Kidney capillary endothelial cell (primary cell): ENCODE measurements around the gene IKZF5.

Source experiments
- DNase-seq: peaks from one replicate; pipeline ENCODE4 v3.0.0-alpha.2; 2018; ENCODE audit warnings: low spot score

IKZF5 gene

GRCh38 chr10:123014772-123015171, 6.2 kb upstream of the IKZF5 start:
- DNase-seq, result no peak

GRCh38 chr10:123013456-123014419, 5.1 kb upstream of the IKZF5 start:
- DNase-seq, result no peak

DNA sequence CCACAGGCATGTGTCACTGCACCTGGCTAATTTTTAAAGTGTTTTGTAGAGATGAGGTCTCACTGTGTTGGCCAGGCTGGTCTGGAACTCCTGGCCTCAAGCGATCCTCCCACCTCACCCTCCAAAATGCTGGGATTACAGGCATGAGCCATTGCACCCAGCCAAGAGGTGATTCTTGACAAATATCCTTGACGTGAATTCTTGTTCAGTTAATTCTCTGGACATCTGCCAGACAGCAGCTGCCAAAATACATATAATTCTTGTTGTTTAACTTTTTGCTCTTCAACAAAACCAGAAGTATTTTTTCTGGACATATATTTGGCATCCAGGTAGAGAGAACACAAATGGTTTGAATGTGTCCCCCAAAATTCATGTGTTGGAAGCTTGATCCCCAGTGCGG, 3.4 kb upstream of the IKZF5 start:
- DNase-seq, result no peak

- DNase-seq, result no peak
Observed at GRCh38 chr10:123009105-123009820, 668 bp upstream of the IKZF5 start.

GRCh38 chr10:123007558-123008354, 839 bp downstream of the IKZF5 start:
- peak; percentile 45 for DNase-seq

DNA sequence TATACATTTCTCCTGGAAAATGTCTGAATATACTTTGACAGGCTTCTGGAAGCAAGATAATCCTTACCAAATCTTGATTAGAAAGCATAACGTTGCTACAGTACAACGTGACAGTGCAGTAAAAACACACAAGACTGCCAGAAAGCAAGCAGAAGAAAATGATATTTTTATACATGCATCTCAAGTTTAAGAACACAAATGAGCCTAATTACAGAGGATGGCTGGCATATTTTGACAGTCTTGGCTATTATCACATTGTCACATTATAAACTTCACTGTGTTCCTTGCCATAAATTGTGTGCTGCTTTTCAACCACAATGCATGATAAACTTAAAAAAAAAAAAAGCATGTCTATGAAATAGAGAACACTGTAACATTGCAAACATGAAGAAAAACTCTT, 4.3 kb downstream of the IKZF5 start:
- DNase-seq, result no peak

DNA sequence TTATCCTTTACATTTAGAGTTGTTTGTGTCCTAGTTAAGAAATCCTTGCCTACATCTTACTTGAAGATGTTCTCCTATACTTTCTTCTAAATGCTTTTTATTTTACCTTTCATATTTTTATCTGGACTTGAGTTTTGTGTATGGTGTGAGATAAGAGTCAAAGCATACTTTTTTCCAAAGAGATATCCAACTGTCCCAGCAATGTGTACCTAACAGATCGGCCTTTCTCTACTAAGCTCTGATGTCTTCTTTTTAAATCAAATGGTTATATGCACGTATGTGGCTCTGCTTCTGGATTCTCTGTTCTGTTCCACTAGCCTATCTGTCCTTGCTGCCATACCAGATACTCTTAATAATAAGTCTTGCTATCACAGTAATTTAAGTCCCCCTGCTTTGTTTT, 7.2 kb downstream of the IKZF5 start:
- no peak for DNase-seq

GRCh38 chr10:123000155-123000554, 8.4 kb downstream of the IKZF5 start:
- DNase-seq, result no peak

- DNase-seq, result no peak
Observed at GRCh38 chr10:122999347-122999746, 9.2 kb downstream of the IKZF5 start.

GRCh38 chr10:122998934-122999333, 9.7 kb downstream of the IKZF5 start:
- no peak for DNase-seq

DNA sequence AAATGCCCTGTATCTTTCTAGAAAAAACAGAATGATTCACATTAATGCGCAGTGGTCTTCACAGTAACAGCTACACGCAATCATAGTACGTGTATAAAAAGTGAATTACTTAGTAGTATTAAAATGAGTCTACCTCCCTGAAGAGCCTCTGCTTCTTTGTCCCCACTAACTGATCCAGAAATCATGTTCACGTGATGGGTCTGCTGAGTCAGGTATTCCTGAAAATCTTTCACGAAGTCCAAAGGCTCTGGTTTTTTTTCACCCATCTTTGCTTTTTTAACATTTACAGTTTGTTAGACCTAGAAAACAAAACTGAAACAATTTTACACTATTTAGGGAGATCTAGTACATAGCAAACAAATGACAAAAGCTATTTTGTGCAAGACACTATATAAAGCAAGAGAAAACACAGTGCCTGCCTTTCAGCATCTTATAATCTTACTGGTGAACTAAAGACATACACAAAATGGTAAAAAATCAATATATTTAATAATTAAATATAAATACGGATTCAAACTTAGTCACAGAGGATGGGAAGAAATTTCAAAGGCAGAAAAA, 10.2 kb downstream of the IKZF5 start:
- no peak for DNase-seq

GRCh38 chr10:122997864-122998263, 10.7 kb downstream of the IKZF5 start:
- DNase-seq, result no peak

DNA sequence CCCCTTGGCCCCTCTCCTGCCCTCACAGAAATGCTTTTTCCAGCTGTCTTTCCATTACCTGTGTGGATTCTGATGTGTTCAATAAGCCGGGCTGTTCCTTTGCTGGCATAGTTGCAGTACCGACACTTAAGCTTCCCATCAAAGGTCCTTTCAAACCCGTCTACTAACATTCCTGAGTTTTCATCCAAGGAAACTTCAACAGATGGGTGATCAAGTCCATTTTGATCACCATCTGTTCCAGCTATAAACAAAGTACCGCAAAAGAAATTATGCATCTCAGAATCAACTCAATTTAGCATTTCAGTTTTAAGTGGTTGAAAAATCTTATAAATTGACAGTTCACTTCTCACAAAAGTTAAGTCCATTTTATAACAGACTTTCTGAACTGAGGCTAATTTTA, 12.7 kb downstream of the IKZF5 start:
- no peak for DNase-seq

DNA sequence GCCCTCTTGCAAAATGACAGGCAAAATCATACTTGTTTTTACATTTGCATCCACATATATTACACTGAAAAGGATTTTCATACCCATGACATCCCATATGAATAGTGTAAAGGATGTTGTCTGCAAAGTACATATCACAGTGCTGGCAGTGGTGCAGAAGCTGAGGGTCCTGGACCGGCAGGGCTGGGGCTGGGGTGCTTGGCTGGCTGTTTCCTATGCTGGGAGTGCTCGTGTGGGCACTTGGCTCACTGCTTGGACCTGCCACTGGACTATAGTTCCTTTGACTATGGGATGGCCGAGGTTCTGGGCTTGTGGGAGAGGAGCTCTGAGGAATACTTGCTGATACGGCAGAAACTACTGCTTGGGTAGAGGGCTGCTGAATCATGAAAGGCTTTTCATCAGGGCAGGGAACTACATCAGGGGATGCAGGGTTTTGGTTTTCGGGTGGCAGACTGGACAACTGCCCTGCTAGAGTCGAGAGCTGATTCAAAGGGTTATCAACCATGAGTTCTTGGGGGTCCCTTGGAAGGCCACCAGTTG, 14.7 kb downstream of the IKZF5 start:
- DNase-seq, result no peak

DNA sequence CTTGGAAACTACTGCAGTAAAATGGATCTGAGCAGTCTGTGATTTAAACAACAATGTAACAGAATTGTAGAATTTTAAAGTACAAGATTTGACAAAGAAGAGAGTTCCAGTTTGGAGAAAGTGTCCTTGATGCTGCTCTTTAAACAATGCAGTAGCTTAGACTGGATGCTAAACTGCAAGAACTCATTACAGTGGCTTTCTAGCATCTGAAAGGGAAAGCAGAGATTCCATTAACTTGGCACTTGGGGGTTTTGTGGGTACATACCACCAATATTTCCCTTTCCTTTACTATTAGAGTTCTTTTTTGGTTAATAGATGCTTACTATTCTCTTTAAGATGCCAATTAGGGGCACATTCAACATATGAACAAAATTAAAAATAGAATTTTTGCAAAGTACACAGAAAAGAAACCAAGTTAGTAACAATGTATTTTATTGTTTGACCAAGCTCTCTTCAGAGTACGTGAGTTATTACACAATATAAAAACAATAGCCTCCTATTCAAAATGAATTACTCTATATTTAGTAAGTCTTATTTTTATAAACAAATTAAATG, 16.5 kb downstream of the IKZF5 start:
- no peak for DNase-seq

- DNase-seq, result no peak
Observed at GRCh38 chr10:122990278-122990677, 18.3 kb downstream of the IKZF5 start.

GRCh38 chr10:122988501-122988900, 20.1 kb downstream of the IKZF5 start:
- no peak for DNase-seq

DNA sequence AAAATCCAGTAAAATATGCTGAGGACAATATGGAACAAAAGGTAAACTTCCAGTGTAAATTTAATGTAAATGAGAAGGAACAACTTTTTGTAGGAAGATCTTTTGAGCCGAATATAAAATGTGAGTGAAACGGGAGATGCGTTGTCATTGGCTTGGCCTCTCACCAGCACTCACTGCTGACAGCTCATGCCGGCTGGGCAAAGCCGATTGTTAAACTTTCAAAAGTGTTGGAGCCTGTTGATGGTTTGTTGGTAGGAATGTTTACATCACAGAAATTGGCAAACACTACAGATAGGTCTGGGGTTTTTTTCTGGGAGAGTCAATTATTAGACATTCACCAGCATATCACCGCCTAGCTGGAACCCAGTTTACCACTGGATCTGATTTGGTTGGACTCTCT, 22.3 kb downstream of the IKZF5 start:
- DNase-seq, result no peak

DNA sequence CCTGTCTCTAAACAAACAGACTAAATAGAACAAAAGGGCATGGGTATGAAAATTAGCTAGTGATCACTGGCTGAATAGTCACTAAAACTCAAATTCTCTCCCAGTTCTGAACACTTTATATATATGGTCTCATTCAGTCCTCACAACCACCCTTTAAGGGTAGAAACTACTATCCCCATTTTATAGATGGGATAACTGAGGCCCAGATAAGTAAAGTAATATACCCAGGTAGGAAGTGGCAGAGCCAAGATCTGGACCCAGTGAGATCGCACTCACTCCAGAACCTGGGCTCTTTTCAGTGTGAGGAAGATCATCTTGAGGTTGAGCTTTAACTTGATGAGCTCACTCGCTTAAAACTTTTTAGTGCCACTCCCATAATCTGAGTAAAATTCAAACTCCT, 23.9 kb downstream of the IKZF5 start:
- DNase-seq, result no peak

DNA sequence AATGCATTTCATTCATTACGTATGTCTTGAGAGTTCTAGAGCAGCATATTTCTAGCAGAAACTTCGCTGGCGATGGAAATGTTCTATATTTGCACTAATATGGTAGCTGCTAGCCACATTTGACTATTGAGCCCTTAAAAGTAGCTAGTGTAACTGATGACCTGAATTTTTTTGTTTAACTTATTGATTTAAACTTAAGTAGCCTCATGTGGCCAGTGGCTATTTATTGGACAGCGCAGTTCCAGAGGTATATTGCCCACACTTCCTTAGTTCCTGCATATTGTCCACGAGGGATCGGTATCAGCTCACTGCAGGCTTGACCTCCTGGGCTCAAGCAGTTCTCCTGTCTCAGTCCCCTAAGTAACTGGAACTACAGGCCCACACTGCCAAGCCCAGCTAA, 24.7 kb downstream of the IKZF5 start:
- no peak for DNase-seq

- DNase-seq, result peak; percentile 51
Observed at GRCh38 chr10:122981066-122981464, 27.5 kb downstream of the IKZF5 start.
